Measurements from ENCODE around the gene PSTK. TPM values are rescaled to one million over a fixed set of nuclear protein-coding genes. Genes with fewer than 3 reads are reported as not detected.

PSTK gene
- total RNA-seq, 1 donor from 2014 or later: 6.1 TPM

- TF ChIP-seq CTCF (IDR thresholded peaks at IDR 0.05): no peak
- no peak overlapping the region for H3K27ac Mint-ChIP-seq (ENCODE audit: unreplicated experiment)
- H3K27me3 Mint-ChIP-seq (ENCODE audit: unreplicated experiment): no peaks in the 10 kb centered on the region
These were observed 30.9 kb upstream of the PSTK start for GRCh38 chr10:122949296-122949695.

GRCh38 chr10:122953902-122954730 is 26.1 kb upstream of the PSTK start, which contains the start of gene C10orf88:
Gene C10orf88, minus strand, starts transcription at chr10:122954227. Its CDS starts 49 bp downstream, at chr10:122954178.
- Mint-ChIP-seq H3K9me3 (ENCODE audit: unreplicated experiment) (no peaks in the 10 kb centered on the region), H3K36me3 (ENCODE audit: unreplicated experiment) (peaks cover 7% of the 10 kb centered on the region), H3K27ac (ENCODE audit: unreplicated experiment) (peak within 1 kb of the TSS; percentile 75), H3K27me3 (ENCODE audit: unreplicated experiment) (no peaks in the 10 kb centered on the region), H3K4me3 (ENCODE audit: unreplicated experiment) (peak within 1 kb of the TSS; percentile 88), H3K4me1 (ENCODE audit: unreplicated experiment) (peaks cover 33% of the 10 kb centered on the region)
- TF ChIP-seq CTCF (IDR thresholded peaks at IDR 0.05): no peak
- DNase-seq (ENCODE audit: extremely low spot score, unreplicated experiment): peak; percentile 99

More at GRCh38 chr10:122949296-122949695, 30.9 kb upstream of the PSTK start:
- H3K9me3 Mint-ChIP-seq (ENCODE audit: unreplicated experiment): no peaks in the 10 kb centered on the region
- peaks cover 27% of the 10 kb centered on the region for H3K36me3 Mint-ChIP-seq (ENCODE audit: unreplicated experiment)
- H3K4me3 Mint-ChIP-seq (ENCODE audit: unreplicated experiment): no peak overlapping the region
- DNase-seq (ENCODE audit: extremely low spot score, unreplicated experiment): no peak
- peaks cover 27% of the 10 kb centered on the region for H3K4me1 Mint-ChIP-seq (ENCODE audit: unreplicated experiment)

- Mint-ChIP-seq H3K4me3 (ENCODE audit: unreplicated experiment) (peak overlapping the region; percentile 88), H3K27ac (ENCODE audit: unreplicated experiment) (no peak overlapping the region), H3K4me1 (ENCODE audit: unreplicated experiment) (peaks cover 33% of the 10 kb centered on the region), H3K36me3 (ENCODE audit: unreplicated experiment) (peaks cover 5% of the 10 kb centered on the region), H3K9me3 (ENCODE audit: unreplicated experiment) (no peaks in the 10 kb centered on the region), H3K27me3 (ENCODE audit: unreplicated experiment) (no peaks in the 10 kb centered on the region)
- DNase-seq (ENCODE audit: extremely low spot score, unreplicated experiment): no peak
- no peak for TF ChIP-seq CTCF (IDR thresholded peaks at IDR 0.05)
These were observed 25.5 kb upstream of the PSTK start for GRCh38 chr10:122954731-122955050.

GRCh38 chr10:122955892-122956291 is 24.3 kb upstream of the PSTK start:
- no peak for DNase-seq (ENCODE audit: extremely low spot score, unreplicated experiment)
- Mint-ChIP-seq H3K9me3 (ENCODE audit: unreplicated experiment) (no peaks in the 10 kb centered on the region), H3K27me3 (ENCODE audit: unreplicated experiment) (no peaks in the 10 kb centered on the region), H3K4me1 (ENCODE audit: unreplicated experiment) (peaks cover 28% of the 10 kb centered on the region), H3K27ac (ENCODE audit: unreplicated experiment) (no peak overlapping the region), H3K4me3 (ENCODE audit: unreplicated experiment) (no peak overlapping the region), H3K36me3 (ENCODE audit: unreplicated experiment) (no peaks in the 10 kb centered on the region)
- no peak for TF ChIP-seq CTCF (IDR thresholded peaks at IDR 0.05)

GRCh38 chr10:122957474-122957873 is 22.7 kb upstream of the PSTK start:
- DNase-seq (ENCODE audit: extremely low spot score, unreplicated experiment): no peak
- Mint-ChIP-seq H3K27me3 (ENCODE audit: unreplicated experiment) (no peaks in the 10 kb centered on the region), H3K36me3 (ENCODE audit: unreplicated experiment) (no peaks in the 10 kb centered on the region), H3K27ac (ENCODE audit: unreplicated experiment) (no peak overlapping the region), H3K4me1 (ENCODE audit: unreplicated experiment) (peaks cover 22% of the 10 kb centered on the region), H3K4me3 (ENCODE audit: unreplicated experiment) (no peak overlapping the region), H3K9me3 (ENCODE audit: unreplicated experiment) (no peaks in the 10 kb centered on the region)
- TF ChIP-seq CTCF (IDR thresholded peaks at IDR 0.05): no peak
